HG03025 (cell line): ENCODE data around the gene UBE2O.

Source experiments
- ATAC-seq: cut with Tn5 transposase; IDR thresholded peaks from one replicate; pipeline ENCODE4 v1.9.1; 2021; ENCODE audit warnings: mild to moderate bottlenecking, moderate library complexity; ENCODE audit not compliant: unreplicated experiment, low FRiP score

Gene UBE2O

GRCh38 chr17:76398523-76399174 lies 54.3 kb downstream of the UBE2O start:
- ATAC-seq = no peak

GRCh38 chr17:76397687-76398522 lies 55.0 kb downstream of the UBE2O start:
- ATAC-seq = no peak

GRCh38 chr17:76397184-76397583 lies 55.8 kb downstream of the UBE2O start:
- ATAC-seq = no peak

DNA sequence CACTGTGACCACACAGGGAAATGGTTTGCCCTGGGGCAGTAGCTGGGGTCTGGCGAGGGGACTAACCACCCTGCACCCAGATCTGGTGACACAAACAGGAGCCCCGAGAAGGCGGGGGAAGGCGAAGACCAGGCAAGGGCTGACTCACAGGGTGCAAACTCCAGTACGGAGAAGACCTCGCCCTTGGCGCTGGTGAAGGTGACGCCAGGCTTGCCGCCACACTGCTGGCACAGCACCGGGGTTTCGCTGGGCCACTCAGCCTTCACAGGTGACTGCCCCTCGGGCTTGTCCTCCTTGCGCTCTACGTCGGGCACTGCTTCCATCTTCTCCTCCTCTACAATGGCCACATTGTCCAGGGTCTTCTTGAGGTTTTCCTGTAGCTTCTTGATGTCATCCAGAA lies 57.0 kb downstream of the UBE2O start:
- ATAC-seq = no peak

GRCh38 chr17:76394166-76394565 lies 58.8 kb downstream of the UBE2O start:
- no peak for ATAC-seq

DNA sequence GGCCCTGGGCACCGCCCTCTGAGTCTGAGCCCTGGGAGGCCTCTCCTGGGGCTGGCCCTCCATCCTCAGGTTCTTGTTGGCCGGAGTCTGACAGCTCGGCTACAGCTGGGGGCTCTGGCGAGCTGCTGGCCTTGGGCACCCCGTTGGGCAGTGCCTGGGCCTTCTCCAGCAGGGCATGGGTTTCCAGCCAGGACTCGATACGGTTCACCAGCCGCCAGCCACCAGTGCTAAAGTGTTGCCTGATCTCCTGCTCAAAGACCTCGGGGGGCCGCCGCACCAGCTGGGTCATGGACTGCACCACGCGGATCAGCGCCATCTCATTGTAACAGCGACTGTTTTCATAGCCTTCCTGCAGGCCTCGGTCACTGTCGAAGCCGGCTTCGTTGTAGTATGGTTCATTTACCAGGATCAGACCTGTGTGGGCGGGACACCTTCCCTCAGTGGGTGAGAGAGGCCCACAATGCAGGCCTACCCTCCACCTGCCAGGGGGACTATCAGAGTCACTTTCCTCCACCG lies 61.7 kb downstream of the UBE2O start:
- no peak for ATAC-seq

DNA sequence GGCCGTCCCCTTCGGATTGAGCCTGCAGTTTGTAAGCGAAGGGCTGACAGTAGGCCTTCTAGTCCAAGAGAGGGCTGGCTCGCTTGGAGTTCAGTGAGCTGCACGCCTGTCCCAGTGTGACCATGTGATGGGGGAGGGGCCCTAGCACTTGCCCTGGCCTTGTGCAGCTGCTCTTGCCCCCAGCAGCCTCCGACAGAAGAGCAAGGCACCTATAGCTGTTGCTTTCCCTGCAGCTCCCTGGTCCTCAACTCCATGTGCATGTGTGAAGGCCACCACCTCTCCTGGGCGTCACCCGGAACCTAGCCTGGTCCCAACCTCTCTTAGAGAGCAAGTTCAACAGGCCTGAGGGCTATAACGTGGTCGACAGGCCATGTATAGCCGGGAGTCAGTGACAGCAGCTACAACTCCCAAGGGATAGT lies 62.9 kb downstream of the UBE2O start:
- ATAC-seq = no peak

- ATAC-seq = no peak
These were observed 63.7 kb downstream of the UBE2O start for GRCh38 chr17:76388966-76389888.

- no peak for ATAC-seq
These were observed 65.8 kb downstream of the UBE2O start for GRCh38 chr17:76386966-76387765.

DNA sequence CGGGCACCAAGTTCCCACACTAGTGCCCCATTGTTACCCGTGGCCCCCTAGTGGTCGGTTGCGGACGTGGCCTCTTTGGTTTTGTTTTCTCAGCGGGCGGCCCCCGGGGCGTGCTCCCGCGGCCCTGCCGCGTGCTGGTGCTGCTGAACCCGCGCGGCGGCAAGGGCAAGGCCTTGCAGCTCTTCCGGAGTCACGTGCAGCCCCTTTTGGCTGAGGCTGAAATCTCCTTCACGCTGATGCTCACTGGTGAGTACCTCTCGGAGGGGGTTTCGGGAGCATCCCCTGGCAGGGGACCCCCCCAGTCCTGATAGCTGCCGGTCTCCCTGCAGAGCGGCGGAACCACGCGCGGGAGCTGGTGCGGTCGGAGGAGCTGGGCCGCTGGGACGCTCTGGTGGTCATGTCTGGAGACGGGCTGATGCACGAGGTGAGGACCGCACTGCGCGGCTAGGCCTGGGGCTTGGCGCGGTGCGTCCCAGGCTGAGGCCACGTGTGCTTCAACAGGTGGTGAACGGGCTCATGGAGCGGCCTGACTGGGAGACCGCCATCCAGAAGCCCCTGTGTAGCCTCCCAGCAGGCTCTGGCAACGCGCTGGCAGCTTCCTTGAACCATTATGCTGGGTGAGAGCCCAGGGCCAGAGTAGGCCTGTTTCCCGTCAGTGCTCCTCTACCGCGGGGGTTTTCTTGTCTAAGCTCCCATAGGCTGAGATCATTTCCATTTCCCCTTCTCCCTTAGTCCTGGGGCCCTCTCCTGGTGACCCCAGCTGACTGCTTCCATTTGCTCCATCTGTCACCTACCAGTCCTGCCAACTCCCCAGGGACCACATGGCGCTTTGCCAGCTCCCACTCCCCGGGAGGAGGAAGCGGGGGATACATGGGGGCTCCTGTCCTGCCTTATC lies 66.8 kb downstream of the UBE2O start:
- ATAC-seq = no peak

DNA sequence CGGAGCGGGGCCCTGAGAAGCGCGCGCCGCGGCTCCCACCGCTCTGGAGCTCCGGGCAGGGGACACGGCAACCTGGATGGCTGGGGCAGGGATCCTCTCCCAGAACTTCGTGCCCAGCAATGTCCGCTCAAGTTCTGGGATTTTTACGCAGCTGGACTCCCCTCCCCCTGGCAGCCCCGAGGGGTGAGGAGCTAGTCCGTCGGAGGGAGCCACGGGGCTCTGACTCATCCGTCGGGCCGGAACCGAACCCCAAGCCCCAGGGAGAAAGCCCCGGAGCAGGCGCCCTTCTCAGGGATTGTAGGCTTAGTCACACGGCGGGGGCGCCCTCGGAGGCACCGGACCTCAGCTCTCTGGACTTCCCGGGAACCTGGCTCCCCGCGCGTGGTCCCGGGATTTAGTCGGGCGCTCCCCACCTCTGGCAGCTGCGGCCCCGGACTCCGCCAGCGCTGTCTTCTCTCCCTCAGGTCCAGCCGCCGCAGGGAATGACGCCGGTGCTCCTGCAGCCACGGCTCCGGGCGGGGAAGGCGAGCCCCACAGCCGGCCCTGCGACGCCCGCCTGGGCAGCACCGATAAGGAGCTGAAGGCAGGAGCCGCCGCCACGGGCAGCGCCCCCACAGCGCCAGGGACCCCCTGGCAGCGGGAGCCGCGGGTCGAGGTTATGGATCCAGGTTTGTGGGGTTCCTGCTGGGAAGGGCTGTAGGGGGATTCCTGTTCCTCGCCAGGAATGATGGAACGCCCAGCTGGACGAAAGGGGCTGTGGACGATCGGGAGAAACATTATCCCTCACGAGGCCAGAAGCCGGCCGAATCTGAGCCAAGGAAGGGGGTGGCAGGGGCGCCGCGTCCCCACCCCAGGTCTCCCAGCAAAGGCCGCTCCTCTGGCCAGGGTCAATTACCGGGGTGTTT lies 67.7 kb downstream of the UBE2O start:
- no peak for ATAC-seq

- ATAC-seq = no peak
These were observed 68.5 kb downstream of the UBE2O start, which contains the start of gene SPHK1 for GRCh38 chr17:76384222-76384986. TSS of gene SPHK1 (plus strand) at chr17:76384609. CDS start at chr17:76385645, 1,036 bp downstream.

GRCh38 chr17:76383546-76384221 lies 69.3 kb downstream of the UBE2O start:
- ATAC-seq = no peak

DNA sequence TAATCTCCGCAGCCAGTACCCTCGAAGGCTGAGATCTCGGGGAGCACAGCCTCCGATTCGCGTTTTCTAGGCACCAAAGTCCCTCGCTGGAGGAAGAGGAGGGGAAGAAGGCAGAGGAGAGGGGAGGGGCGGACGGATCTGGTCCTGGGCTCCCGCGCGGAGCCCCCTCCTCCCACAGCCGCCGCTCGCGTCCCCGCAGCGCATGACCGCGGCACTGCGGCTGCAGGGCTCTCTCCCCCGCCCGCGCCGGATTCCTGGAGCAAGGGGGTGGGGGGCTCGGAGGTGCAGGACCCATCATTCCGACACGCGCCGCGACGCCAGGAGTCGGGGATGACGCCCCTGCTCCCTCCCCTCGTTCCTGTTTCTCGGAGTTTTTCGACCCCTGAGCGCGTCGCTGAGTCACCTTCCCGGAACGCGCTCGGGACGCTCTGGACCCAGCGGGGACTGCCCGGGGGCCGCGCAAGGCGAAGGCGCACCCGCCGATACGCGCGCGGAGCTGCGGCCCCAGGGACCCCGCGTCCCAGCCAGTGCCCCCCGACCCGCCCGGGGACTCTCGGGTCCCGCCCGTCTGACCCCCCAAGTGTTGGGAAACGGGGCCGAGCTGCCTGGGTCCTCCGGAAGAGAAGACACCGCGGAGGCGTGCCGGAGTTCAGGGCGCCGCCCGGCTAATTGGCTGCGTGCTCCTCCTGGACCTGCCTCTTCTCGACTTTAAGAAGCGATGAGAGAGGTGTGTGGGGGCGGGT lies 70.0 kb downstream of the UBE2O start:
- ATAC-seq = no peak

- no peak for ATAC-seq
These were observed 70.6 kb downstream of the UBE2O start for GRCh38 chr17:76382351-76382802.
